Activated naive CD4-positive, alpha-beta T cell treated with anti-CD3 and anti-CD28 coated beads, Interleukin-2, amount 10 ng/mL, durations not matched to agents 7 days and 5 days (primary cell): ENCODE data around the gene NDUFV1.
"Not testable (repeated sequence)": the region's sequence is repeated elsewhere in the genome, so short reads cannot be mapped to it uniquely, and the experiment has no call there.

Experiments used
- CTCF ChIA-PET: fragments of 350-600 bp; sonication (Branson Sonifier 250); formaldehyde crosslinking; loops from one replicate; lab custom pipeline; 2021; ENCODE audit warnings: antibody characterized with exemption; lab: Charles Lee
- DNase-seq: peaks from one replicate; pipeline ENCODE4 v3.0.0-alpha.2; 2020
- H3K27ac Mint-ChIP-seq: one replicate; pipeline ENCODE4 v1.8.0; 2021; ENCODE audit warnings: mild to moderate bottlenecking, moderate library complexity, mixed read lengths
- H3K27me3 Mint-ChIP-seq: one replicate; pipeline ENCODE4 v1.8.0; 2021; ENCODE audit warnings: mild to moderate bottlenecking, mixed read lengths
- H3K36me3 Mint-ChIP-seq: one replicate; pipeline ENCODE4 v1.8.0; 2021; ENCODE audit warnings: mixed read lengths
- H3K4me1 Mint-ChIP-seq: one replicate; pipeline ENCODE4 v1.8.0; 2021; ENCODE audit warnings: mixed read lengths
- H3K4me3 Mint-ChIP-seq: one replicate; pipeline ENCODE4 v1.8.0; 2021; ENCODE audit warnings: mild to moderate bottlenecking, moderate library complexity, mixed read lengths
- H3K9me3 Mint-ChIP-seq: one replicate; pipeline ENCODE4 v1.8.0; 2021; ENCODE audit warnings: mixed read lengths

Gene NDUFV1

DNA sequence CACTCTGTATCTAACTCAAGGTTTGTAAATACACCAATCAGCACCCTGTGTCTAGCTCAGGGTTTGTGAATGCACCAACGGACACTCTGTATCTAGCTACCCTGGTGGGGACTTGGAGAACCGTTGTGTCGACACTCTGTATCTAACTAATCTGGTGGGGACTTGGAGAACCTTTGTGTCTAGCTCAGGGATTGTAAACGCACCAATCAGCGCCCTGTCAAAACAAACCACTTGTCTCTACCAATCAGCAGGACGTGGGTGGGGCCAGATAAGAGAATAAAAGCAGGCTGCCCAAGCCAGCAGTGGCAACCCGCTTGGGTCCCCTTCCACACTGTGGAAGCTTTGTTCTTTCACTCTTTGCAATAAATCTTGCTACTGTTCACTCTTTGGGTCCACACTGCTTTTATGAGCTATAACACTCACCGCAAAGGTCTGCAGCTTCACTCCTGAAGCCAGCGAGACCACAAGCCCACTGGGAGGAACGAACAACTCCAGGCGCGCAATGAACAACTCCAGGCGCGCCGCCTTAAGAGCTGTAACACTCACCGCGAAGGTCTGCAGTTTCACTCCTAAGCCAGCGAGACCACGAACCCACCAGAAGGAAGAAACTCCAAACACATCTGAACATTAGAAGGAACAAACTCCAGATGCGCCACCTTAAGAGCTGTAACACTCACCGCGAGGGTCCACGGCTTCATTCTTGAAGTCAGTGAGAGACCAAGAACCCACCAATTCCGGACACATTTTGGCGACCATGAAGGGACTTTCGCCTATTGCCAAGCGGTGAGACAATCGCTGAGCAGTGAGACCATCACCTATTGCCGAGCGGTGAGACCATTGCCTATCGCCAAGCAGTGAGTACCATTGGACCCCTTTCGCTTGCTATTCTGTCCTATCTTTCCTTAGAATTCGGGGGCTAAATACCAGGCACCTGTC, 13.2 kb downstream of the NDUFV1 start:
- H3K4me3 Mint-ChIP-seq, H3K27ac Mint-ChIP-seq, H3K9me3 Mint-ChIP-seq, CTCF ChIA-PET, H3K36me3 Mint-ChIP-seq: not testable (repeated sequence)
- H3K4me1 Mint-ChIP-seq: peaks cover 15% of the 10 kb centered on the region
- peak; percentile 9 for DNase-seq
- H3K27me3 Mint-ChIP-seq: peaks cover 14% of the 10 kb centered on the region

DNA sequence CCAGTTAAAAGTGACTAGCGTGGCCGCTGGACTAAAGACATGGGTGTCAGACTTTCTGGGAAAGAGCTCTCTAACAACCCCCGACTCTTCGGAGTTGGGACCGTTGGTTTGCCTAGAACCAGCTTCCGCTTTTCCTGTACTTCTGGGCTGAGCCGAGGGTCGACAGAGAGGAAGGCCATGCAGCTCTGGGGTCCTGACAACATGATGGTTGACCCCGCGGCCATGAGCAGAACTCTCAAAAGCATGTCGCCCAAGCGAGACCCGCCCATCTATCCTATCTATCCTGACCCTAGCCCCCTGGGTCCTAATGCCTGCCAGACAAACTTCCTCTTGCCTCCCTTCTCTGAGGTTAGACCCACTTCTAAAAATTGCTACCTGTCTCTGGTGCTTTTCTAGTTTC, 13.9 kb downstream of the NDUFV1 start:
- H3K4me1 Mint-ChIP-seq: peaks cover 13% of the 10 kb centered on the region
- H3K27ac Mint-ChIP-seq, H3K36me3 Mint-ChIP-seq, H3K9me3 Mint-ChIP-seq, CTCF ChIA-PET, H3K4me3 Mint-ChIP-seq, H3K27me3 Mint-ChIP-seq: not testable (repeated sequence)
- DNase-seq: peak; percentile 13

DNA sequence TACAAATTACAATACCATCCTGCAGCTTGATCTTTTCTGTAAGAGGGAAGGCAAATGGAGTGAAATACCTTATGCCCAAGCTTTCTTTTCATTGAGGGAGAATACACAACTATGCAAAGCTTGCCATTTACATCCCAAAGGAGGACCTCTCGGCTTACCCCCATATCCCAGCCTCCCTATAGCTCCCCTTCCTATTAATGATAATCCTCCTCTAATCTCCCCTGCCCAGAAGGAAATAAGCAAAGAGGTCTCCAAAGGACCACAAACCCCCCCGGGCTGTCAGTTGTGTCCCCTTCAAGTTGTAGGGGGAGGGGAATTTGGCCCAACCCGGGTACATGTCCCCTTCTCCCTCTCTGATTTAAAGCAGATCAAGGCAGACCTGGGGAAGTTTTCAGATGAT, 15.2 kb downstream of the NDUFV1 start:
- H3K4me3 Mint-ChIP-seq, DNase-seq, H3K36me3 Mint-ChIP-seq, H3K27me3 Mint-ChIP-seq, H3K9me3 Mint-ChIP-seq, CTCF ChIA-PET, H3K27ac Mint-ChIP-seq: not testable (repeated sequence)
- H3K4me1 Mint-ChIP-seq: peaks cover 10% of the 10 kb centered on the region

DNA sequence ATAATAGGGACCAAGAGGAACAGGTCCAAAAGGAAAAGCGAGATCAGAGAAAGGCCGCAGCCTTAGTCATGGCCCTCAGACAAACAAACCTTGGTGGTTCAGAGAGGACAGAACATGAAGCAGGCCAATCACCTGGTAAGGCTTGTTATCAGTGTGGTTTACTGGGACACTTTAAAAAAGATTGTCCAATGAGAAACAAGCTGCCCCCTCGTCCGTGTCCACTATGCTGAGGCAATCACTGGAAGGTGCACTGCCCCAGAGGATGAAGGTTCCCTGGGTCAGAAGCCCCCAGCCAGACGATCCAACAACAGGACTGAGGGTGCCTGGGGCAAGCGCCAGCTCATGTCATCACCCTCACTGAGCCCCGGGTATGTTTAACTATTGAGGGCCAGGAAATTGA, 16.2 kb downstream of the NDUFV1 start:
- H3K4me1 Mint-ChIP-seq, H3K36me3 Mint-ChIP-seq, H3K27me3 Mint-ChIP-seq, H3K27ac Mint-ChIP-seq, DNase-seq, CTCF ChIA-PET, H3K4me3 Mint-ChIP-seq, H3K9me3 Mint-ChIP-seq: not testable (repeated sequence)

DNA sequence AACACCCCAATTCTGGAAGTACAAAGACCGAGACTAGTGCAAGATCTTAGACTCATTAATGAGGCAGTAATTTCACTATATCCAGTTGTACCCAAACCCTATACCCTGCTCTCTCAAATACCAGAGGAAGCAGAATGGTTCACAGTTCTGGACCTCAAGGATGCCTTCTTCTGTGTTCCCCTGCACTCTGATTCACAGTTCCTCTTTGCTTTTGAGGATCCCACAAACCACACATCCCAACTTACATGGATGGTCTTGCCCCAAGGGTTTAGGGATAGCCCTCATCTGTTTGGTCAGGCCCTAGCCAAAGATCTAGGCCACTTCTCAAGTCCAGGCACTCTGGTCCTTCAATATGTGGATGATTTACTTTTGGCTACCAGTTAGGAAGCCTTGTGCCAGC, 17.1 kb downstream of the NDUFV1 start:
- H3K36me3 Mint-ChIP-seq, H3K27me3 Mint-ChIP-seq, H3K9me3 Mint-ChIP-seq, H3K27ac Mint-ChIP-seq, CTCF ChIA-PET, H3K4me3 Mint-ChIP-seq: not testable (repeated sequence)
- peak; percentile 5 for DNase-seq
- peaks cover 11% of the 10 kb centered on the region for H3K4me1 Mint-ChIP-seq

DNA sequence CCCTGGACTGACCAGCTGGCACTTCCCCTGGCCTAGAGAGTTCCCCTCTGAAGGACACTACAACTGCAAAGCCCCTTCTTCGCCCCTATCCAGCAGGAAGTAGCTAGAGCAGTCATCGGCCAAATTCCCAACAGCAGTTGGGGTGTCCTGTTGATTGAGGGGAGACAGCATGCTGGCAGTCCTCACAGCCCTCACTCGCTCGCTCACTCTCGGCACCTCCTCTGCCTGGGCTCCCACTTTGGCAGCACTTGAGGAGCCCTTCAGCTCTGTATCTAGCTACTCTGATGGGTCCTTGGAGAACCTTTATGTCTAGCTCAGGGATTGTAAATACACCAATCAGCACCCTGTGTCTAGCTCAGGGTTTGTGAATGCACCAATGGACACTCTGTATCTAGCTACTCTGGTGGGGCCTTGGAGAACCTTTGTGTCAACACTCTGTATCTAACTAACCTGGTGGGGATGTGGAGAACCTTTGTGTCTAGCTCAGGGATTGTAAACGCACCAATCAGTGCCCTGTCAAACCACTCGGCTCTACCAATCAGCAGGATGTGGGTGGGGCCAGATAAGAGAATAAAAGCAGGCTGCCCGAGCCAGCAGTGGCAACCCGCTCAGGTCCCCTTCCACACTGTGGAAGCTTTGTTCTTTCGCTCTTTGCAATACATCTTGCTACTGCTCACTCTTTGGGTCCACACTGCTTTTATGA, 19.5 kb downstream of the NDUFV1 start:
- not testable (repeated sequence) for DNase-seq, H3K9me3 Mint-ChIP-seq, H3K36me3 Mint-ChIP-seq, H3K27me3 Mint-ChIP-seq, H3K4me3 Mint-ChIP-seq, H3K27ac Mint-ChIP-seq
- H3K4me1 Mint-ChIP-seq: peaks cover 23% of the 10 kb centered on the region
- CTCF ChIA-PET: interaction anchor here (1.0 to 8.0 kb wide), 3 partner anchors 9 to 33 kb away, joined by 3 to 91 read pairs (median 8); partner anchors contain the start of gene ACY3

DNA sequence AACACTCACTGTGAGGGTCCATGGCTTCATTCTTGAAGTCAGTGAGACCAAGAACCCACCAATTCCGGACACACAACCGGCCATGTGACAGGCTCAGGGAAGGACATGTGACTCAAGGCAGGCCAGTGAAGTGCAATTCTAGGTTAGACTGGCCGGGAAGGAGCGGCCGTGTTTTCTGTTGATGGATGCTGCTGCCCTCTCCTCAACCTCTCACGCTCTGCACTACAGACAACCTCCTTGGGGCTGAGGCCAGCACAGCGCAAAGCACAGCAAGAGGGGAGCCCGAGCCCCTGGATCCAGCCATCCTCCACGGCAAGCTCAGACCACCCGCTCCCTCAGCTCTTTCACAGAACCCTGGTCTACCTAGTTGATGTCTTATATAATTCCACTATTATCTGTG, 20.2 kb downstream of the NDUFV1 start:
- DNase-seq: no peak
- no peaks in the 10 kb centered on the region for H3K9me3 Mint-ChIP-seq
- peaks cover 1% of the 10 kb centered on the region for H3K36me3 Mint-ChIP-seq
- no peak overlapping the region for H3K4me3 Mint-ChIP-seq
- H3K27me3 Mint-ChIP-seq: peaks cover 3% of the 10 kb centered on the region
- no peak overlapping the region for H3K27ac Mint-ChIP-seq
- peaks cover 23% of the 10 kb centered on the region for H3K4me1 Mint-ChIP-seq
- CTCF ChIA-PET: interaction anchor here (0.8 to 8.0 kb wide), 6 partner anchors 9 to 32 kb away, joined by 3 to 91 read pairs (median 6); partner anchors contain the start of gene ACY3

DNA sequence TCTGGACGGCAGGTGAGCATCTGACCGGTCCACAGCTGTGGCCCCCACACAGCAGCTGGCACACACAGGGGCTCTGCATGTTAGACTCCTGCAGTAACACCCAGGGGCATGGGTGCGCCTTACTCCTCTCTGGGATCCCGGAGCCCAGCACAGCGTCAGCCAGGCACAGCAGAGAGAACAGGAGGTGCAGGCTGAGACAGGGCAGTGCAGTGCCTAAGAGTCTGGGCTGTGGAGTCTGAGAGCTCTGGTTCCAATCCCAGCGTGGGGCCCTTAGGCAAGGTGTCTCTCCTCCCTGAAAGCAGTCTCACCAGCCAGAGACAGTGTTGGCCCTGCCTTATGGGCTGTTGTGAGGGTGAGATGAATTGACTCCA, 20.7 kb downstream of the NDUFV1 start:
- no peak for DNase-seq
- CTCF ChIA-PET: interaction anchor here (0.8 to 8.0 kb wide), 7 partner anchors 9 to 32 kb away, joined by 3 to 91 read pairs (median 8); partner anchors contain the start of gene ACY3
- H3K27me3 Mint-ChIP-seq: peaks cover 7% of the 10 kb centered on the region
- no peak overlapping the region for H3K27ac Mint-ChIP-seq
- no peak overlapping the region for H3K4me3 Mint-ChIP-seq
- no peaks in the 10 kb centered on the region for H3K9me3 Mint-ChIP-seq
- peaks cover 23% of the 10 kb centered on the region for H3K4me1 Mint-ChIP-seq
- H3K36me3 Mint-ChIP-seq: peaks cover 1% of the 10 kb centered on the region

DNA sequence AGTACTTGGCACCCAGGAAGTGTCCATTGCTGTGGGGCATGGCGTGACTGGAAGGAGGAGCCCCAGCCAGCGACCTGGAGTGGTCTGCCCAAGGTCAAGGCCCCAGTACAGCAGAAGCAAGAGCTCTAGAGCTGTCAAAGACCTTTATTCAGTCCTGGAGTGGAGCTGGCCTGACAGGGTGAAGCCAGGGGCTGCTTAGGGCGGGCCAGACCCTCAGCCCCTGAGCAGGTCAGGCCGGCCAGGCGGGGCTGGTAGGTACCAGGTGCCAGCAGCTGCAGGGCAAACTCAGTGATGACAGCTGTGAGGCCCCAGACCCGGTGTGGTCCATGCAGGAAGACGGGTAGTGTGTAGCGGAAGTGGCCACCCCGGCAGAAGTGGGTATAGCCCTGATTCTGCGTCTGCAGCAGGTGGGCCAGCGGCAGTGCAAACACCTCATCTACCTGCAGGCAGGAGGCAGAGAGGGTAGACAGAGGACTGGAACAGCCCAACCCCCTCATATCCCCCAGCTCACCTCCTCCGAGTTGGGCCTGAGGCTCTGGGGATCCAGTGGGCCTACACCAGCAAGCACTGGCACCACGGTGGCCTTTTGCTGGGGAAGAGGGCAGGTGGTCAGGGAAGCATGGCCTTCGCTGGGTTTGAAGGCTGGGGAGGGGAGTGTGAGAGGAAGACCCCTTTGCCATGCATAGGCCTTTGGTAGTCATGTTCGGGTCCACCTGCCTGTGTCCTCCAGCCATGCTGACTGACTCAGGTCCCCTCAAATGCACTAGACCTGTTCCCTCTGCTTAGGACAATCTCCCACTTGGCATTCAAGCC, 21.3 kb downstream of the NDUFV1 start:
- H3K27me3 Mint-ChIP-seq: peaks cover 9% of the 10 kb centered on the region
- no peak overlapping the region for H3K4me3 Mint-ChIP-seq
- H3K27ac Mint-ChIP-seq: peak overlapping the region; percentile 58
- H3K36me3 Mint-ChIP-seq: peaks cover 1% of the 10 kb centered on the region
- DNase-seq: no peak
- H3K4me1 Mint-ChIP-seq: peaks cover 23% of the 10 kb centered on the region
- H3K9me3 Mint-ChIP-seq: no peaks in the 10 kb centered on the region
- CTCF ChIA-PET: interaction anchor here (0.8 to 8.0 kb wide), 9 partner anchors 8 to 99 kb away, joined by 3 to 91 read pairs (median 10); partner anchors contain the start of gene ACY3

DNA sequence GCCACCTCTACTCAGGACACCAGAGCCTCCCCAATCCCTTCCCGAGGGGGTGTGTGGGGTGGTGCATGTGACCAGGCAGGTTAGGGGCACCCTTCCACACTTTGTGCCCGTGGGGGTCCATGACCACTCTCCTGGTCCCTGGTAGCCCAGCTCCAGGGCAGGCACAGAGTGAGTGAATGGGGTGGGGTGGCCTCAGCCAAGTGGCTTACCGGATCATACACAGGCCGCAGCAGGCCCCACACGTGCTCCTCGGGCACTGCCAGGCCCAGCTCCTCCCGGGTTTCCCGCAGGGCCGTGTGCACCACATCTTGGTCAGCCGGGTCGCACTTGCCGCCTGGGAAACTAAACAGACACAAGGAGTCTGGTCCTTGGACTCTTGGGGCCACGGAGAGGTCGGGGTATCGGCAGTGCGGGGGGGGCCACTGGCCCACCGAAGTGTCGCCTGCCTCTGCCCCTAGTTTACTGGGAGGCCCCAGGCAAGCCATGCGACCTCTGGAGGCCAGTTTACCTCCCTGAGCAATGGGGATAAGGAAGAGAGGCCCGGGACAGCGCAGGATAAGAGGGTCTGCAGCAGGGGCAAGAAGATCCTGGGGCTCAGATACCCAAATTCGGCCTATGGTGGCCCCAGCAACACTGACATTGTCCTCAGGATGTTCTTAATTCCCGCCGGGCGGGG, 22.1 kb downstream of the NDUFV1 start:
- Mint-ChIP-seq H3K36me3 (peaks cover 1% of the 10 kb centered on the region), H3K4me3 (peak overlapping the region; percentile 60), H3K27me3 (peaks cover 9% of the 10 kb centered on the region), H3K27ac (peak overlapping the region; percentile 95), H3K4me1 (peaks cover 23% of the 10 kb centered on the region), H3K9me3 (no peaks in the 10 kb centered on the region)
- no peak for DNase-seq
- CTCF ChIA-PET: interaction anchor here (1.0 to 8.0 kb wide), 12 partner anchors 12 to 272 kb away, joined by 3 to 91 read pairs (median 4); partner anchors contain the start of genes ACY3 and GSTP1

DNA sequence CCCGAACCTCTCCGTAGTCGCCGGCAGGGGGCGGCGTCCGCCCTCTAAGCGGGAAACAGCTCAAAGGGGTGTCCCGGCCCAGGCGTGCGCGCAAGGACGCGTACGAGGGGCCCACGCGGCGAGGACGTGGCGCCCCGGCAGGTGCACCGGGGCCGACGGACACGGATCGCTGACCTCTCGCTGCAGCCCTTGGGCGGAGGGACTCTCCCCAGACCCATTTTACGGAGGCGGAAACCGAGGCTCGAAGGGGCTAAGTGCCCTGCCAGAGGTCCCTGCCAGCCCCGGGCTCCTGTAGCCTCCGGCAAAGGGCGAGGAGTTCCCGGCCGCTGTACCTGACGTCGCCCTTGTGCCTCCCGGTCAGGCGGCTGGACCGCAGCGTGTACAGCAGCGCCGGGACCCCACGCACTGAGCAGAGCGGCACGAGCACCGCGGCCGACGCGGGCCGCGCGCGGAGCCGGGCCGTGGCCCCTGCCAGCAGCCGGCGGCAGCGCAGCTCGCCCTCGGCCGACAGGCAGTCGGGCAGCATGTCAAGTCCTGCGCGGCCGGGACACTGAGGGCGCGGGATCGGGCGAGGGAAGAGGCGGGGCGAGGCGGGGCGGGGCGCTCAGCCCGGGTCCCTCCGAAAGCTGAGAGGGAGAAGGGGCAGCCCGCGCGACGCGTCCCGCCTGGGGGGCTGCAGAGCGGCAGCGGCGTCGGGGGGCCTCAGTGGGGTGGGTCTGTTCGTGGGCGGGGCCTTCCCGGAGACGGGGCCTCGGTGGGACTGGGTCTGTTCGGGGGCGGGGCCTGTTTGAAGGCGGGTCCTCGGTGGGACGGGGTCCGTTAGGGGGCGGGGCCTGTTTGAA, 22.9 kb downstream of the NDUFV1 start, which contains the start of gene NUDT8:
Gene NUDT8, minus strand, starts transcription at position 552 of the 842 bp plus-strand sequence. Its CDS starts 26 bp downstream, at position 526.
- peak; percentile 92 for DNase-seq
- H3K27me3 Mint-ChIP-seq: peaks cover 9% of the 10 kb centered on the region
- no peaks in the 10 kb centered on the region for H3K9me3 Mint-ChIP-seq
- peak within 1 kb of the TSS; percentile 86 for H3K4me3 Mint-ChIP-seq
- H3K27ac Mint-ChIP-seq: peak within 1 kb of the TSS; percentile 95
- CTCF ChIA-PET: interaction anchor here (1.0 to 8.0 kb wide), 12 partner anchors 11 to 278 kb away, joined by 3 to 91 read pairs (median 4); partner anchors contain the start of genes ACY3 and GSTP1
- peaks cover 1% of the 10 kb centered on the region for H3K36me3 Mint-ChIP-seq
- peaks cover 23% of the 10 kb centered on the region for H3K4me1 Mint-ChIP-seq

DNA sequence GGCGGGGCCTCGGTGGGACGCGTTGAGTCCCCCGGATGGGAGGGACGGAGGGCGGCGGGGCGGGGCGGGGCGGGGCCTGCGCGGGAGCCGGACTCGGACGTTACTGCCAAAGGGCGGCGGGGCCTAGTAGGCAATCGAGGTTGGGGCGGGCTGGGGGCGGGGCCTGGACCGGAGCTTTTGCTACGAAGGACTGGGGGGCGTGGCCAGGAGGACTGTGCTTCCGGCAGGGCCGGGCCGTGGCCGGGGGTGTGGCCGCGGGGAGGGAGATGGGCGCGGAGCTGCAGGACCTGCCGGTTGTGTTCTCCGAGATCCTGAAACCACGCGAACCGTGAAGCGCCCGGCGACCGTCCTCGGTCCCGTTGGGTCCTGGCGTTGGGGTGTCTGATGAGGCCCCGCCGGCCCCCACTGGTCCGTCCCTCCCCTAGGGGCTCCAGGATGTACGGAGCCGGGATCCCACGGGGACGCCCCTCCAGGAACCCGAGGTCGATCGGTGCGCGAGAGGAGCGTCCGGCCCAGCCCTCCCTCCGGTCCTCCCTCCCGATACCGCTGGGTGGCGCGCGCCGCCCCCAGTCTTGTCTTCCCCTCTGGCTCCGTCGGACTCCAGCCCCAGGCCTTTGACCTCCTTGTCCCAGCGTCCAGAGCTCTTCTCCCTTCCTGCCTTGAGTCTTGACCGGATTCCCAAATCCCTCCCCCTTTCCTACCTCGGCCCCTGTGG, 23.6 kb downstream of the NDUFV1 start:
- Mint-ChIP-seq H3K27ac (peak overlapping the region; percentile 95), H3K4me3 (peak overlapping the region; percentile 86), H3K36me3 (peaks cover 1% of the 10 kb centered on the region), H3K9me3 (no peaks in the 10 kb centered on the region), H3K4me1 (peaks cover 20% of the 10 kb centered on the region), H3K27me3 (peaks cover 15% of the 10 kb centered on the region)
- DNase-seq: peak; percentile 98
- CTCF ChIA-PET: interaction anchor here (0.7 to 8.0 kb wide), 10 partner anchors 10 to 279 kb away, joined by 3 to 91 read pairs (median 8); partner anchors contain the start of gene ACY3
